GM23248 (cell line): ENCODE results near the gene NRSN2.

ENCODE experiments used
- EZH2 ChIP-seq: fragments of 200-600 bp; sonication (generic); IDR thresholded peaks from 2 replicates; pipeline ENCODE4 v1.6.1; 2018; ENCODE audit warnings: antibody characterized with exemption, mild to moderate bottlenecking; ENCODE audit not compliant: insufficient read depth, poor library complexity, severe bottlenecking
- EZH2phosphoT487 ChIP-seq: fragments of 200-600 bp; sonication (generic); IDR thresholded peaks from 2 replicates; pipeline ENCODE4 v1.6.1; 2018; ENCODE audit warnings: antibody characterized with exemption, moderate library complexity, mild to moderate bottlenecking, low read depth; ENCODE audit not compliant: insufficient read depth

DNA sequence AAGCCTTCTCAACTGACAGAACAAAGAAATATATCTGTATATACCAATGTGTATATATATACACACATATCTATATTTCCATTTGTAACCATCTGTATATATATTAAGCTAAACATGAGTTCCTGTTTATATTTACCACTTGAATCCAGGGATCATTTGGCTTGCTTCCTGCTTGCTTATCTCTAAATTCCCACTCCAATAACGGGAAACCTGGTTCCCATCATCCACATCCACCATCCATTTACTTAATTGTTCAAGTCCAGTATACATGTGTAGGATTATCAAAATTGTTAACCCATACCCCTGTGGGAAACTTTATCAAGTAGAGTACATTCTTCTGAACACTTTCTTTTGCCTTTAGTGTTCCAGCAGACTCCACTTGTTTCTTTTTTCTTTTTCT is 34.0 kb upstream of the NRSN2 start:
- TF ChIP-seq EZH2 = no peak
- no peak for TF ChIP-seq EZH2phosphoT487
